Measurements from ENCODE around the gene SRRM4. TPM values are rescaled to one million over a fixed set of nuclear protein-coding genes. Genes with fewer than 3 reads are reported as not detected.

The SRRM4 gene
- polyA plus RNA-seq, 1 donor from 2014 or later: 9.9 TPM

DNA sequence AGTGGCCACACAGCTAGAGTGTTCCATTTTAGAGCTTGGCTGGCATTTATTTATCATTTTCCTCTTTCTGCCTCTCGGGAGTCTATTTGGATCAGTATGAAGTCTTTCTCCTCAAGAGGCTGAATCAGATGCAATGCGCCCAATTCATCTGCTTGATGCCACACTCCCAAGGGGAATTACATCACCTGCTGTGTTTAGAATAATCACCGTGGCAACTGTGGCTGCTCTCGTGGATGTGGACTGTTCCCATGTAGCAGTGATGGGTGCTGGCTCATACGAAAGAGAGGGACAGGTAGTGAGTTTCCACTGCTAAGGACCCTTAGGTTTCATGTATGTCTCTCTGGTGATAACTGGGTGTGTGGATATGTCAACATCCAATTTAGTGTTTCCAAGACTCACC lies 70.7 kb downstream of the SRRM4 start:
- TF ChIP-seq, protein P1, sequence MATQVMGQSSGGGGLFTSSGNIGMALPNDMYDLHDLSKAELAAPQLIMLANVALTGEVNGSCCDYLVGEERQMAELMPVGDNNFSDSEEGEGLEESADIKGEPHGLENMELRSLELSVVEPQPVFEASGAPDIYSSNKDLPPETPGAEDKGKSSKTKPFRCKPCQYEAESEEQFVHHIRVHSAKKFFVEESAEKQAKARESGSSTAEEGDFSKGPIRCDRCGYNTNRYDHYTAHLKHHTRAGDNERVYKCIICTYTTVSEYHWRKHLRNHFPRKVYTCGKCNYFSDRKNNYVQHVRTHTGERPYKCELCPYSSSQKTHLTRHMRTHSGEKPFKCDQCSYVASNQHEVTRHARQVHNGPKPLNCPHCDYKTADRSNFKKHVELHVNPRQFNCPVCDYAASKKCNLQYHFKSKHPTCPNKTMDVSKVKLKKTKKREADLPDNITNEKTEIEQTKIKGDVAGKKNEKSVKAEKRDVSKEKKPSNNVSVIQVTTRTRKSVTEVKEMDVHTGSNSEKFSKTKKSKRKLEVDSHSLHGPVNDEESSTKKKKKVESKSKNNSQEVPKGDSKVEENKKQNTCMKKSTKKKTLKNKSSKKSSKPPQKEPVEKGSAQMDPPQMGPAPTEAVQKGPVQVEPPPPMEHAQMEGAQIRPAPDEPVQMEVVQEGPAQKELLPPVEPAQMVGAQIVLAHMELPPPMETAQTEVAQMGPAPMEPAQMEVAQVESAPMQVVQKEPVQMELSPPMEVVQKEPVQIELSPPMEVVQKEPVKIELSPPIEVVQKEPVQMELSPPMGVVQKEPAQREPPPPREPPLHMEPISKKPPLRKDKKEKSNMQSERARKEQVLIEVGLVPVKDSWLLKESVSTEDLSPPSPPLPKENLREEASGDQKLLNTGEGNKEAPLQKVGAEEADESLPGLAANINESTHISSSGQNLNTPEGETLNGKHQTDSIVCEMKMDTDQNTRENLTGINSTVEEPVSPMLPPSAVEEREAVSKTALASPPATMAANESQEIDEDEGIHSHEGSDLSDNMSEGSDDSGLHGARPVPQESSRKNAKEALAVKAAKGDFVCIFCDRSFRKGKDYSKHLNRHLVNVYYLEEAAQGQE (IDR thresholded peaks at IDR 0.05; ENCODE audit: borderline replicate concordance): no peak
- TF ChIP-seq MXI1 (conservative IDR thresholded peaks at IDR 0.05; ENCODE audit: poor library complexity, severe bottlenecking) (no peak), SMC3 (conservative IDR thresholded peaks at IDR 0.05; ENCODE audit: poor library complexity) (no peak), POLR2AphosphoS5 (IDR thresholded peaks at IDR 0.05) (no peak), EZH2 (IDR thresholded peaks at IDR 0.05; ENCODE audit: borderline replicate concordance, insufficient read depth, low read length, poor library complexity, severe bottlenecking) (no peak), RAD21 (conservative IDR thresholded peaks at IDR 0.05) (no peak), TAF1 (IDR thresholded peaks at IDR 0.05; ENCODE audit: low read depth) (no peak), EP300 (conservative IDR thresholded peaks at IDR 0.05; ENCODE audit: poor library complexity, severe bottlenecking) (no peak)
- TF ChIP-seq, protein P2, sequence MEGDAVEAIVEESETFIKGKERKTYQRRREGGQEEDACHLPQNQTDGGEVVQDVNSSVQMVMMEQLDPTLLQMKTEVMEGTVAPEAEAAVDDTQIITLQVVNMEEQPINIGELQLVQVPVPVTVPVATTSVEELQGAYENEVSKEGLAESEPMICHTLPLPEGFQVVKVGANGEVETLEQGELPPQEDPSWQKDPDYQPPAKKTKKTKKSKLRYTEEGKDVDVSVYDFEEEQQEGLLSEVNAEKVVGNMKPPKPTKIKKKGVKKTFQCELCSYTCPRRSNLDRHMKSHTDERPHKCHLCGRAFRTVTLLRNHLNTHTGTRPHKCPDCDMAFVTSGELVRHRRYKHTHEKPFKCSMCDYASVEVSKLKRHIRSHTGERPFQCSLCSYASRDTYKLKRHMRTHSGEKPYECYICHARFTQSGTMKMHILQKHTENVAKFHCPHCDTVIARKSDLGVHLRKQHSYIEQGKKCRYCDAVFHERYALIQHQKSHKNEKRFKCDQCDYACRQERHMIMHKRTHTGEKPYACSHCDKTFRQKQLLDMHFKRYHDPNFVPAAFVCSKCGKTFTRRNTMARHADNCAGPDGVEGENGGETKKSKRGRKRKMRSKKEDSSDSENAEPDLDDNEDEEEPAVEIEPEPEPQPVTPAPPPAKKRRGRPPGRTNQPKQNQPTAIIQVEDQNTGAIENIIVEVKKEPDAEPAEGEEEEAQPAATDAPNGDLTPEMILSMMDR (IDR thresholded peaks at IDR 0.05; ENCODE audit: poor library complexity, severe bottlenecking): no peak
- H3K4me3 ChIP-seq (ENCODE audit: low read length): no peak overlapping the region
- no peak overlapping the region for H2AFZ ChIP-seq (ENCODE audit: low read depth, low read length)
- H4K20me1 ChIP-seq (ENCODE audit: insufficient read depth): no peaks in the 10 kb centered on the region
- no peaks in the 10 kb centered on the region for H3K9me3 ChIP-seq (ENCODE audit: low read length)
- no peaks in the 10 kb centered on the region for H3K27me3 ChIP-seq (ENCODE audit: insufficient read depth, low read depth, low read length)
- no peaks in the 10 kb centered on the region for H3K79me2 ChIP-seq (replicated peaks; ENCODE audit: insufficient read depth, low read length)
- H3K9ac ChIP-seq (ENCODE audit: low read length): no peak overlapping the region
- no peaks in the 10 kb centered on the region for H3F3A ChIP-seq (ENCODE audit: insufficient read depth, low read length, poor library complexity, severe bottlenecking)
- no peaks in the 10 kb centered on the region for H3K9me2 ChIP-seq (ENCODE audit: insufficient read depth, low read length)
- H3K4me2 ChIP-seq (ENCODE audit: low read length): no peak overlapping the region
- peaks cover 11% of the 10 kb centered on the region for H3K36me3 ChIP-seq (ENCODE audit: insufficient read depth, low read length)
- H3K27ac ChIP-seq (ENCODE audit: low read length): no peak overlapping the region

DNA sequence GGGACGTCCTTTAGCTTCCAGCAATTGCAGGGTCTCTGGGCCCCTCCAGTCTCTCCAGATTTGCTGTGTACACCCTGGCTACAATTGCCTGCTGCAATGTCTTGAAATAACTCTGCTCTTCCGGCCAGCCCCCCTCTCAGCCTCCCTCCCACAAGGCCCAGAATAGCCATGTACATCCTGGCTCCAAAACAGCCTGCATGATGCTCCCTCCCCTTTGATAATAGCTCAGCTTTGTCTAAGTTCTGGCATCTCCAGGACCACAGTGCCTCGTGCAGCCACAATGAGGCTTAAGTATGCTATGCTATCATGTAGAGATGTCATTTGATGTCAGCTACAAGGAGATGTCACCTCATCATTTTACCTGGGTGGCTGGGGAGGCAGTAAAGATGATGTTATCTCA lies 74.6 kb downstream of the SRRM4 start:
- no peak overlapping the region for H3K27ac ChIP-seq (ENCODE audit: low read length)

More for the DNA sequence above, 74.6 kb downstream of the SRRM4 start:
- no peak overlapping the region for H2AFZ ChIP-seq (ENCODE audit: low read depth, low read length)
- no peaks in the 10 kb centered on the region for H3K9me2 ChIP-seq (ENCODE audit: insufficient read depth, low read length)
- TF ChIP-seq MXI1 (conservative IDR thresholded peaks at IDR 0.05; ENCODE audit: poor library complexity, severe bottlenecking): no peak
- no peak for TF ChIP-seq EZH2 (IDR thresholded peaks at IDR 0.05; ENCODE audit: borderline replicate concordance, insufficient read depth, low read length, poor library complexity, severe bottlenecking)
- no peak for TF ChIP-seq SMC3 (conservative IDR thresholded peaks at IDR 0.05; ENCODE audit: poor library complexity)
- TF ChIP-seq, protein P2 (IDR thresholded peaks at IDR 0.05; ENCODE audit: poor library complexity, severe bottlenecking): no peak
- no peak for TF ChIP-seq RAD21 (conservative IDR thresholded peaks at IDR 0.05)
- no peak for TF ChIP-seq TAF1 (IDR thresholded peaks at IDR 0.05; ENCODE audit: low read depth)
- no peak for TF ChIP-seq POLR2AphosphoS5 (IDR thresholded peaks at IDR 0.05)
- TF ChIP-seq EP300 (conservative IDR thresholded peaks at IDR 0.05; ENCODE audit: poor library complexity, severe bottlenecking): no peak
- TF ChIP-seq, protein P1 (IDR thresholded peaks at IDR 0.05; ENCODE audit: borderline replicate concordance): no peak
- H3K79me2 ChIP-seq (replicated peaks; ENCODE audit: insufficient read depth, low read length): no peaks in the 10 kb centered on the region
- no peak overlapping the region for H3K4me2 ChIP-seq (ENCODE audit: low read length)
- H3K27me3 ChIP-seq (ENCODE audit: insufficient read depth, low read depth, low read length): no peaks in the 10 kb centered on the region
- no peaks in the 10 kb centered on the region for H3F3A ChIP-seq (ENCODE audit: insufficient read depth, low read length, poor library complexity, severe bottlenecking)
- no peaks in the 10 kb centered on the region for H3K36me3 ChIP-seq (ENCODE audit: insufficient read depth, low read length)
- H3K9ac ChIP-seq (ENCODE audit: low read length): no peak overlapping the region
- H4K20me1 ChIP-seq (ENCODE audit: insufficient read depth): no peaks in the 10 kb centered on the region
- no peaks in the 10 kb centered on the region for H3K9me3 ChIP-seq (ENCODE audit: low read length)
- H3K4me3 ChIP-seq (ENCODE audit: low read length): no peak overlapping the region
